Measurements from ENCODE around the gene SAFB. TPM values are rescaled to one million over a fixed set of nuclear protein-coding genes. Genes with fewer than 3 reads are reported as not detected.

The SAFB gene
- total RNA-seq = 100 to 1,000 TPM in 1 of 2 donors, 10 to 100 TPM in 1; 28.6 to 101 TPM

DNA sequence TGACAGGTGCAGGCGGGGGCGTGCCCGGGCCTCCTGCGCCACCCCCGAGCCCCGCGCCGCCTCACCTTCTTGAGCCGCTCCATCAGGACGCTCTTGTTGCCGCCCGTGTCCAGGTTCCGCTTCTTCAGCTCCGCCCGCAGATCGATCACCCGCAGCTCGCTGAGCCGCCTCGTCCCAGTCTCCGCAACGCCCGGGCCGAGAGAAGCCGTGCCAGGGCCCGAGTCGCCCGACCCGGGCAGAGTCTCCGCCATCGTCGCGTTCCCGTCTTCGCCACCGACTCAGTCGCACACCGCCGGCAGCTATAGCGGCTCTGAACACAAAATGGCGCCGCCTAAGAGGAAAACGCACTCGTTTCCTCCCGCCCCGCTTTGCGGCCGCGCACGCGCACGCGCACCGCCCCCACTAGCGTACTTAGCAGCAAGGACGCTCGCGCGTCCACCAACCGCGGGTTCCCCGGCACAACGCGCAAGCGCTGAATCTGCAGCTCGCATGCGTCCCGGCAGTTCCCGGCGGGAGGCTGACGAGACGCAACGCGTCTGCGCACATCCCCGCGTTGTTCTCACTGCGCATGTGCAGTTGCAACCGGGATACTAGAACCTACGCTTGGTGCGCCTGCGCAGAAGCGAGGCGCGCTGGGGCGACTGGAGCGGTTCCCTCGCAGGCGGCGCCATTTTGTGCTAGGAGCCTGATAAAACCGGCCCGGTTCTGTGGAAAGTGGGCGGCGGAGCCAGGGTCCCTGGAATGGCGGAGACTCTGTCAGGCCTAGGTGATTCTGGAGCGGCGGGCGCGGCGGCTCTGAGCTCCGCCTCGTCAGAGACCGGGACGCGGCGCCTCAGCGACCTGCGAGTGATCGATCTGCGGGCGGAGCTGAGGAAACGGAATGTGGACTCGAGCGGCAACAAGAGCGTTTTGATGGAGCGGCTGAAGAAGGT is at the start of gene SAFB, which contains the start of gene SAFB2:
TSS of gene SAFB (plus strand) at position 619 of the 932 bp plus-strand sequence. CDS start at position 742, 123 bp downstream.
TSS of gene SAFB2 (minus strand) at position 312 of the 932 bp plus-strand sequence. CDS start at position 251, 61 bp downstream.
- peaks cover 43 to 67% of the 10 kb centered on the region in 2 donors for H3K4me1 ChIP-seq (ENCODE audit: control insufficient read depth in 1 of 2, low read depth in 2 of 2)
- TF ChIP-seq, protein P1, sequence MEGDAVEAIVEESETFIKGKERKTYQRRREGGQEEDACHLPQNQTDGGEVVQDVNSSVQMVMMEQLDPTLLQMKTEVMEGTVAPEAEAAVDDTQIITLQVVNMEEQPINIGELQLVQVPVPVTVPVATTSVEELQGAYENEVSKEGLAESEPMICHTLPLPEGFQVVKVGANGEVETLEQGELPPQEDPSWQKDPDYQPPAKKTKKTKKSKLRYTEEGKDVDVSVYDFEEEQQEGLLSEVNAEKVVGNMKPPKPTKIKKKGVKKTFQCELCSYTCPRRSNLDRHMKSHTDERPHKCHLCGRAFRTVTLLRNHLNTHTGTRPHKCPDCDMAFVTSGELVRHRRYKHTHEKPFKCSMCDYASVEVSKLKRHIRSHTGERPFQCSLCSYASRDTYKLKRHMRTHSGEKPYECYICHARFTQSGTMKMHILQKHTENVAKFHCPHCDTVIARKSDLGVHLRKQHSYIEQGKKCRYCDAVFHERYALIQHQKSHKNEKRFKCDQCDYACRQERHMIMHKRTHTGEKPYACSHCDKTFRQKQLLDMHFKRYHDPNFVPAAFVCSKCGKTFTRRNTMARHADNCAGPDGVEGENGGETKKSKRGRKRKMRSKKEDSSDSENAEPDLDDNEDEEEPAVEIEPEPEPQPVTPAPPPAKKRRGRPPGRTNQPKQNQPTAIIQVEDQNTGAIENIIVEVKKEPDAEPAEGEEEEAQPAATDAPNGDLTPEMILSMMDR (IDR thresholded peaks at IDR 0.05) = no peak
- peaks cover 15% of the 10 kb centered on the region for H3K36me3 ChIP-seq
- H3K27ac ChIP-seq = peak within 1 kb of the TSS; percentile 93 to 95
- DNase-seq (ENCODE audit: low spot score) (peak; percentile 96), ATAC-seq (ENCODE audit: insufficient number of reproducible peaks, low FRiP score, low read depth) (peak; percentile 89)
- no peaks in the 10 kb centered on the region for H3K27me3 ChIP-seq (replicated peaks; ENCODE audit: insufficient read depth)
- H3K4me3 ChIP-seq = peak within 1 kb of the TSS; percentile 97
- H3K9me3 ChIP-seq = no peaks in the 10 kb centered on the region

DNA sequence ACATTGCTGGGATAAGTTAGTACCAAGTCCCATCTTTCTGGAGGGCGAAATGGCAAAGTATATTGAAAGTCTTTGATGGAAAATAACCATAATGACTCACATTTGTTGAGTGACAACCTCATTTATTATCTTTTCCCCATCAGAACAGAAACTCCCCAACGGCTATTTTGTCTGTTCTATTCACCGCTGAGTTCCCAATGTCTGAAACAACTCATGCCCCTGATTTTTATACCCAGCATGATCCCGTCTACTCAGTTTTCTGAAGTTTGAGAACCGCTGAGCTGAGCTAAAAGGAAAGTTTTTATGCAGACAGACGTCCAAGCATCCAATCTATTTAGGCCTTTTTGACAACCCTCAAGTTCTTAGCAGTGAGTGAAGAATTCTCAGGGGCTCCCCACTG is 47.3 kb upstream of the SAFB start:
- TF ChIP-seq, protein P1 (IDR thresholded peaks at IDR 0.05) = no peak
- ATAC-seq (ENCODE audit: insufficient number of reproducible peaks, low FRiP score, low read depth) = no peak
- H3K4me3 ChIP-seq = no peak overlapping the region

DNA sequence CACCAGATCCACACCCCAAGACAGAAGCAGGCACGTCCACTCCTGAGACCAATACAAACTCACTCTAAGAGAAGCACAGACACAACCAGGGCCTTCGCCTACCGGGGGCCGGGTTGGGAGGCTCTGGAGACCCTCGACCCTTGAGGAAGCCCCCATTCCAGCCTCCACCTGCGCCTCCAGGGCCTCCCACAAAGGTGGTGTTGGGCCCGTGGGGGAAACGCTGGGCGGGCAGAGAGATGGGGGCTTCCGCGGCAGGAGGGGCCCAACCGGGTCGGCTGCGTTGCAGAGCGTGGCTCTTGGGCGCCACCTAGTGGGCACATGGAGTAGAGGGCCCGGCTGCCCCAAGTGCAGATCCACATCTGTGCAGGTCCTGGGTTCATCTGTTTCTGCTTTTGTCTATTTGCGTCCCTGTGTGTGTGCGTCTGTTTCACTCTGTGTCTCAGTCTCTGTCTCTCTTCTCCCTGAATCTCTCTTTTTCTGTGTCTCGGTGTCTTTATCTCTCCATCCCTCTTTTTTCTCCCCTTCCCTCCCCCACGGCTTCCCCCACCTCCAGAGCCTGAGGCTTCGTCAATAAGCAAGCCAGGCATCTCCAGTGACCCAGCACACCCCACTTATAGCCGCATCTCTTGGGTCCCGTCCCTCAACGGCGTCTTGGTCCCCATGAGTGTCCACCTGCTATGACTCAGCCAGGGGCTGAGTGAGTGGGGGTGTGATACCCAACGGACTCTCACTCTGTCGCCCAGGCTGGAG is 44.6 kb upstream of the SAFB start:
- DNase-seq (ENCODE audit: low spot score) = no peak
- Histone ChIP-seq H3K4me3 (peak overlapping the region; percentile 37), H3K27me3 (replicated peaks; ENCODE audit: insufficient read depth) (no peaks in the 10 kb centered on the region), H3K4me1 (ENCODE audit: control insufficient read depth in 1 of 2, low read depth in 2 of 2) (peaks cover 0 to 4% of the 10 kb centered on the region in 2 donors), H3K36me3 (no peaks in the 10 kb centered on the region), H3K27ac (no peak overlapping the region), H3K9me3 (no peaks in the 10 kb centered on the region)
- TF ChIP-seq, protein P1 (IDR thresholded peaks at IDR 0.05) = peak; percentile 97
- no peak for ATAC-seq (ENCODE audit: insufficient number of reproducible peaks, low FRiP score, low read depth)

More for the DNA sequence above, 47.3 kb upstream of the SAFB start:
- H3K9me3 ChIP-seq = no peaks in the 10 kb centered on the region
- peaks cover 0 to 4% of the 10 kb centered on the region in 2 donors for H3K4me1 ChIP-seq (ENCODE audit: control insufficient read depth in 1 of 2, low read depth in 2 of 2)
- H3K27ac ChIP-seq = no peak overlapping the region
- no peaks in the 10 kb centered on the region for H3K36me3 ChIP-seq
- no peaks in the 10 kb centered on the region for H3K27me3 ChIP-seq (replicated peaks; ENCODE audit: insufficient read depth)
- no peak for DNase-seq (ENCODE audit: low spot score)

DNA sequence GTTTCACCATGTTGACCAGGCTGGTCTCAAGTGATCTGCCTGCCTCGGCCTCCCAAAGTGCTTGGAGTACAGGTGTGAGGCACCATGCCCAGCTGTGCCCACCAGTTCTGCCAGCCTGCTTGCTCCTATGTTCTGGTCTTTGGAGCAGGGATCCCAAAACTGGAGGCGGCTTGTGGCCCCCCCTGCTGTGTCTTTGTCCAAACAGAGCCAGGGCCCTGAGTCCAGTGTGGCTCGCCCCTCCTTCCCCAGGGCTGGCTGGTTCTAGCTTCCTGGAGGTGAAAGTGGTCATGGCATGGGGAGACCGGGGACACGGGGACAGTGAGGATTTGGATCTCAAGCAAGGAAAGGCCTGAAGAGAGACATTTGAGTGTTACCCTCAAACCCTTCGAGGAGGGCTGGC is 43.6 kb upstream of the SAFB start:
- no peaks in the 10 kb centered on the region for H3K27me3 ChIP-seq (replicated peaks; ENCODE audit: insufficient read depth)
- peaks cover 0 to 4% of the 10 kb centered on the region in 2 donors for H3K4me1 ChIP-seq (ENCODE audit: control insufficient read depth in 1 of 2, low read depth in 2 of 2)
- DNase-seq (ENCODE audit: low spot score) = no peak
- TF ChIP-seq, protein P1 (IDR thresholded peaks at IDR 0.05) = no peak
- no peak overlapping the region for H3K4me3 ChIP-seq
- no peak overlapping the region for H3K27ac ChIP-seq
- H3K9me3 ChIP-seq = no peaks in the 10 kb centered on the region
- no peaks in the 10 kb centered on the region for H3K36me3 ChIP-seq
- ATAC-seq (ENCODE audit: insufficient number of reproducible peaks, low FRiP score, low read depth) = no peak

DNA sequence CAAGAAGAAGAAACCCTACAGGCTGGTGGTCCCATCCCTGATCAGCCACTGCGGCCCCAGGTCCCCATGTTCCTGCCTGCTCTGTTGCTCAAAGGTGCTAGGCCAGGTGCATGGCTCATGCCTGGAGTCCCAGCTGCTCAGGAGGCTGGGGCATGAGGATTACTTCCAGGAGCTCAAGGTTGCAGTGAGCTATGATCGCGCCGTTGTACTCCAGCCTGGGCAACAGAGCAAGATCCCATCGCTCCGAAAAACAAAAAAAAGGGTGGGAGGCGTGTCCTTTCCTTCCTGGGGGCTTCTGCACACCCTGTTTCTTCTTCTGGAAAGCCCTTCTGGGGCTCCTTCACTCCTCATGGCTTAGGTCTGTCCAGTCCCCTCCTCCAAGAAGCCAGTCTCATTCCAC is 43.2 kb upstream of the SAFB start:
- Histone ChIP-seq H3K9me3 (no peaks in the 10 kb centered on the region), H3K27me3 (replicated peaks; ENCODE audit: insufficient read depth) (no peaks in the 10 kb centered on the region), H3K36me3 (no peaks in the 10 kb centered on the region), H3K4me3 (no peak overlapping the region), H3K27ac (no peak overlapping the region), H3K4me1 (ENCODE audit: control insufficient read depth in 1 of 2, low read depth in 2 of 2) (peaks cover 0 to 4% of the 10 kb centered on the region in 2 donors)
- TF ChIP-seq, protein P1 (IDR thresholded peaks at IDR 0.05) = no peak
- DNase-seq (ENCODE audit: low spot score) (no peak), ATAC-seq (ENCODE audit: insufficient number of reproducible peaks, low FRiP score, low read depth) (no peak)
